HFFc6 (cell line): ENCODE results near the gene CEACAM5. TPM values are rescaled to one million over a fixed set of nuclear protein-coding genes. Genes with fewer than 3 reads are reported as not detected.
A peak's percentile ranks its signal among the peaks of the same experiment; 100 is the strongest.

ENCODE experiments used
- DNase-seq: peaks from one replicate; pipeline ENCODE4 v3.0.0-alpha.2; 2018
- H3K27ac Mint-ChIP-seq: 2 replicates; pipeline ENCODE4 v1.8.0; 2020; ENCODE audit warnings: mild to moderate bottlenecking, mixed read lengths
- H3K27me3 Mint-ChIP-seq: 2 replicates; pipeline ENCODE4 v1.8.0; 2021; ENCODE audit warnings: mild to moderate bottlenecking, moderate library complexity, mixed read lengths; ENCODE audit not compliant: insufficient read depth
- H3K36me3 Mint-ChIP-seq: 2 replicates; pipeline ENCODE4 v1.8.0; 2021; ENCODE audit warnings: low read depth, mixed read lengths
- H3K4me1 Mint-ChIP-seq: 2 replicates; pipeline ENCODE4 v1.8.0; 2020; ENCODE audit warnings: low read depth, mixed read lengths
- H3K4me3 Mint-ChIP-seq: 2 replicates; pipeline ENCODE4 v1.8.0; 2020; ENCODE audit warnings: mild to moderate bottlenecking, moderate library complexity, mixed read lengths
- H3K9me3 Mint-ChIP-seq: 2 replicates; pipeline ENCODE4 v1.8.0; 2020; ENCODE audit warnings: mild to moderate bottlenecking, mixed read lengths
- total RNA-seq, 6 experiments: library from RNA; stranded (reverse); fragmentation: NEBNext Ultra II Directional; extraction: Animal tissue kit (Norgen Biotek cat#: 25700); gene quantifications; 2 replicates in 1 of 6; 3 replicates in 5 of 6; pipeline ENCODE4 v1.2.3, GENCODE V29; 2021
- TF ChIP-seq, protein P1 (sequence below): fragments of 200-600 bp; sonication (generic); IDR thresholded peaks from 2 replicates; pipeline ENCODE4 v1.5.0; 2021; ENCODE audit warnings: antibody characterized with exemption, mild to moderate bottlenecking

CEACAM5 gene
- total RNA-seq, 6 experiments from 2014 or later = 0.31 TPM; not detected in 5

DNA sequence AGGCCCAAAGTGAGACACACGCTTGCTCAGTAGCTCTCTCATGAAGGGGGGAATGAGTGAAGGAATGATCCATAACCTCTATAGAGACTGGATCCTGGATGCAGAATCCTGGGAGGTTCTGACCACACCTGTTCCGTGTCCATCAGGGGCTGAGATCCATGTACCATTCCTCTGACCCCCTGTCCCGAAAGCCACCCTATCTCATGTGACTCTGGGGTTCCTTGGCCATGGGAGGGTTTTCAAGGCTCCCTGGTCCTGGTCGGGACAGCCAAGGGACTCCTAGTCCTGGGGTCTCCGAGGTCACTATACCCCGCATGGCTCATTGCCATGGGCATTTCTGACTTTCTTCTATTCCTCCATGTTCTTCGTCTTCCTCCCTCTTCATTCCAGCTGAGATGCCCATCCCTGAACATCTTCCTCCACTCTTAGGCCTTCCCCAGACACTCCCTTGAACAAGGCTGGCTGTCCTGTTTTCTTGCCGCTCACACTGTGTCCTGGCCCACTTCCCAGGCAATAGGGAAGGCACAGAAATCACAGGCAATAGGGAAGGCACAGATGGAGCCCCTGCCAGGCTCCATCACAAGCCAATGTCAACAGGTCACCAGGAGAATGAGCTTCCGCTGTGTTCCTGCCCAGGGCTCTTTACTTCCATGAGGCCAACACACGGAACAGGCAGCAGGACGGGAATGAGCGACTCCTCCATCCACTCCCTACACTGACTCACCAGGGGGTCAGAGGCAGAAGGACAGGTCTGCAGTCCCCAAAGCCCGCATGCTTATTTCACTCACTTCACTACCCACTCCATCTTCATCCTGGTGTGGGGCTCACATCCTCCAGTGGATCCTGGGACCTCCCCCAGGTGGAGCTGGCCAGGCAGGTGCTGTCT, 3.2 kb downstream of the CEACAM5 start:
- H3K9me3 Mint-ChIP-seq = no peaks in the 10 kb centered on the region
- no peak for DNase-seq
- no peak overlapping the region for H3K27ac Mint-ChIP-seq
- H3K27me3 Mint-ChIP-seq = peaks cover 56% of the 10 kb centered on the region
- no peaks in the 10 kb centered on the region for H3K36me3 Mint-ChIP-seq
- H3K4me3 Mint-ChIP-seq = no peak overlapping the region
- TF ChIP-seq, protein P1, sequence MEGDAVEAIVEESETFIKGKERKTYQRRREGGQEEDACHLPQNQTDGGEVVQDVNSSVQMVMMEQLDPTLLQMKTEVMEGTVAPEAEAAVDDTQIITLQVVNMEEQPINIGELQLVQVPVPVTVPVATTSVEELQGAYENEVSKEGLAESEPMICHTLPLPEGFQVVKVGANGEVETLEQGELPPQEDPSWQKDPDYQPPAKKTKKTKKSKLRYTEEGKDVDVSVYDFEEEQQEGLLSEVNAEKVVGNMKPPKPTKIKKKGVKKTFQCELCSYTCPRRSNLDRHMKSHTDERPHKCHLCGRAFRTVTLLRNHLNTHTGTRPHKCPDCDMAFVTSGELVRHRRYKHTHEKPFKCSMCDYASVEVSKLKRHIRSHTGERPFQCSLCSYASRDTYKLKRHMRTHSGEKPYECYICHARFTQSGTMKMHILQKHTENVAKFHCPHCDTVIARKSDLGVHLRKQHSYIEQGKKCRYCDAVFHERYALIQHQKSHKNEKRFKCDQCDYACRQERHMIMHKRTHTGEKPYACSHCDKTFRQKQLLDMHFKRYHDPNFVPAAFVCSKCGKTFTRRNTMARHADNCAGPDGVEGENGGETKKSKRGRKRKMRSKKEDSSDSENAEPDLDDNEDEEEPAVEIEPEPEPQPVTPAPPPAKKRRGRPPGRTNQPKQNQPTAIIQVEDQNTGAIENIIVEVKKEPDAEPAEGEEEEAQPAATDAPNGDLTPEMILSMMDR = no peak
- no peaks in the 10 kb centered on the region for H3K4me1 Mint-ChIP-seq

DNA sequence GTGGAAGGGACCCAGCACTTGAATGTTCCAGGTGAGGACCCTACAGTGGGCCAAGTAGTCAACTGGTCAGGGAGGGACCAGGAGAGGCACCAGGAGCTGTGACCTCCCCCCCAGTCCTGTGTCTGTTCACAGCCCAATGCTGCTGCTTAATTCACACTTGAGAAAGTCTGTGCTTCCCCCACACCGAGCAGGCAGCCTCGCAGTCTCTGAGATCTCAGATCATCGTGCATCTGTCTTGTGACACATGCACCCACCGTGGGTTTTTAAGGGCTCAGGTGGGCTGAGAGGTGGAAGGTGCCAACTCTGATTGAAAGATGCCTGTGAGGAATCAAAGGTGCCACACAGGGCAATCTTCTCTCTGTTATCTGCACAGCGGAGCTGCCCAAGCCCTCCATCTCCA, 6.2 kb downstream of the CEACAM5 start:
- Mint-ChIP-seq H3K4me3 (no peak overlapping the region), H3K4me1 (no peaks in the 10 kb centered on the region), H3K27ac (no peak overlapping the region), H3K27me3 (peaks cover 53% of the 10 kb centered on the region), H3K9me3 (no peaks in the 10 kb centered on the region), H3K36me3 (no peaks in the 10 kb centered on the region)
- DNase-seq = no peak
- TF ChIP-seq, protein P1 = no peak

DNA sequence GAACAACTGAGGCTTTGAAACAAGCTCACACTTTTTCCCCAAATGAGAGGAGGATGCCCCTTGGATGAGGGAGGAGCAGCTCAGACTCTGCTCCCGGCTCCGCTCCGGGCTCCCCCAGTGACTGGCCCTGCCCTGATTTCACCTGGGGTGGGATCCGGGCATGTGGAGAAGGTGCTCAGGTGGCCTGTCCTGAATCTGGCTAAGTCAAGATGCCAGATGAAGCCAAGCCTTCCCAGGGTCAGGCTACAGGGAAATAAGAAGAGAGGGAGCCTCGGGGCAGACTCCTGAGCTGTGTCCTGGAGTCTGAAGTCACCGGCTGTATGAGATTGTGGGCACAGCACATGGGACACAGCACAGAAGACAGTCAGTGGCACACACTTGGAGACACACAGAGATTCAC, 10.3 kb downstream of the CEACAM5 start:
- TF ChIP-seq, protein P1 = no peak
- Mint-ChIP-seq H3K27ac (no peak overlapping the region), H3K9me3 (no peaks in the 10 kb centered on the region), H3K4me3 (no peak overlapping the region), H3K27me3 (peaks cover 33% of the 10 kb centered on the region), H3K36me3 (no peaks in the 10 kb centered on the region), H3K4me1 (no peaks in the 10 kb centered on the region)
- DNase-seq = no peak

DNA sequence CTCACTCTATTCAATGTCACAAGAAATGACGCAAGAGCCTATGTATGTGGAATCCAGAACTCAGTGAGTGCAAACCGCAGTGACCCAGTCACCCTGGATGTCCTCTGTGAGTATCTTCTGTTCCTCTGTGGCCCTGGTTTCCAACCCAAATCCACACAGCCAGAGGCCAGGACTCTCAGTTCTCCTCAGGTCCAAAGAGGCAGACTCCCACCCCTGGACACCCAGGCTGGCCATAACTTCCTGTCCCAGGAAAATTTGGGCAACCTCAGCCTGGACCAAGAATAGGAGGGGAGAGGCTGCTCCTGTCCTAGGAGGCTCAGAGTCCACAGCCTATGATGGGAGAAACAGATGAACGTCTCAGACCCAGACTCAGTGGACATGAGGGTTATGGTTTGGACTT, 11.7 kb downstream of the CEACAM5 start:
- TF ChIP-seq, protein P1 = no peak
- no peak for DNase-seq
- H3K36me3 Mint-ChIP-seq = no peaks in the 10 kb centered on the region
- H3K4me1 Mint-ChIP-seq = no peaks in the 10 kb centered on the region
- H3K4me3 Mint-ChIP-seq = no peak overlapping the region
- no peaks in the 10 kb centered on the region for H3K9me3 Mint-ChIP-seq
- H3K27ac Mint-ChIP-seq = no peak overlapping the region
- H3K27me3 Mint-ChIP-seq = peaks cover 24% of the 10 kb centered on the region

DNA sequence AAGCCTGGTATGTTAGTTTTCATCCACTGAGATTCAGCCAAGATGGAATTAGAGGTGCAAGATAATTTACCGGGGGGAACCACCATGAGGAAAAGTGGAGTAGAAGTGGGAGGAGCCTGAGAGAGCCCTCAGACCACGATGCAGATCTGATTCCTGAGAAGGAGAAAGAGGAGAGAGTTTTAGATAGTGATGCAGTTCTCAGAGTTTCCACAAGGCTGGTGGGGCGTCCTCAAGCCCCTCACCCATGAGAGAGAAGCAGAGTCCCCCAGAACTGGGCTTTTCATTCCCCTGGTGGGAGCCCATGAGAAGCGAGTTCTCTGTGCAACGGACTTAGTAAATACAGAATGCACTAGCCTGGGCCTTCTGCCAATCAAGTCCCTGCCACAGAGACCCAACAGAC, 18.1 kb downstream of the CEACAM5 start:
- Mint-ChIP-seq H3K36me3 (no peaks in the 10 kb centered on the region), H3K9me3 (no peaks in the 10 kb centered on the region), H3K4me3 (no peak overlapping the region), H3K27ac (no peak overlapping the region), H3K27me3 (peaks cover 9% of the 10 kb centered on the region), H3K4me1 (no peaks in the 10 kb centered on the region)
- TF ChIP-seq, protein P1 = peak; percentile 18; the same call in 1 of the 2 replicates
- no peak for DNase-seq
